NAMALWA (cell line): ENCODE data around the gene CPLANE2.
A peak's percentile ranks its signal among the peaks of the same experiment; 100 is the strongest.

Experiments used
- DNase-seq: peaks from one replicate; pipeline ENCODE4 v3.0.0-alpha.2; 2015; ENCODE audit warnings: low spot score

Gene CPLANE2

GRCh38 chr1:16187748-16188401 lies 49.1 kb downstream of the CPLANE2 start:
- DNase-seq, result peak; percentile 90

- DNase-seq, result no peak
Observed at GRCh38 chr1:16186655-16187235, 50.2 kb downstream of the CPLANE2 start.

DNA sequence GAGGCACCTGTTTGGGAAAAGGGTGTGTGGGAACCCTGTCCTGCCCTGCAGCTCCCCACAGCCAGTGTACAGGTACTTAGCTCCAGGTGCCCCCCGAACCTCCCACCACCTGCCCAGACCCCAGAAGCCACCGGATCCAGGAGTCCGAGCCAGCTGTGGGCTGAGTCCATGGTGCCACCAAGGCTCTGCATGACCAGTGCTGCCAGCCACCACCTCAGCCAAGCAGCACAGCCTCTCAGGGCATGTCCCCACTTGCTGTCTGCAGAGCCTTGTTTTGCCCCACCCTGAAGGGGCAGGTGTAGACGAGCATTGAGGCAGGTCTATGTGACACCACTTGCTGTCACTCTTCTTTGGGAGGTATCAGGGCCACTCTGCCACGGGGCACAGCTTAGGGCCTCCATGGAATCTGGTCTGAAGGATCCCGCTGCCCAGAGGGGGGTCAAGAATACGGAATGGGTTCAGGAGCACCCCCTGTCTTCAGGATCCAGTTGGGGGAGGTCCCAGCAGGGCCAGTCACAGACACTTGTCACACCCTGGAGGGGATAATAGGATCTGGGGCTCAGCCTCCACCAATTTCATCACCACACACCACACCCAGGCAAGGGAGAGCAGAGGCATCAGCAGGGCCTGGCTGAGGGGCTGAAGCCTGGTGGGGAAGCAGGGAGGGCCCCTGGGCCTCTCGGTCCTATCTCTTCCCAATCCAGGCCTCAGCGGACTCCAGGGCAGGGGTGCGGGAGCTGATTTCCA lies 52.3 kb downstream of the CPLANE2 start:
- DNase-seq, result no peak

GRCh38 chr1:16183765-16184556 lies 53.0 kb downstream of the CPLANE2 start:
- DNase-seq, result no peak

GRCh38 chr1:16183179-16183578 lies 53.8 kb downstream of the CPLANE2 start:
- no peak for DNase-seq

- DNase-seq, result no peak
Observed at GRCh38 chr1:16181887-16182719, 54.9 kb downstream of the CPLANE2 start.
